A172 (cell line): Measurements from ENCODE around the gene SP140L. TPM values are rescaled to one million over a fixed set of nuclear protein-coding genes. Genes with fewer than 3 reads are reported as not detected.
"Not testable (repeated sequence)": the region's sequence is repeated elsewhere in the genome, so short reads cannot be mapped to it uniquely, and the experiment has no call there.

Experiments
- DNase-seq: peaks from one replicate; pipeline ENCODE4 v3.0.0-alpha.2; 2015; ENCODE audit warnings: low spot score
- total RNA-seq: library from RNA; depleted of rRNA; stranded (reverse); fragments of >200 nt; shearing (Covaris generic); gene quantifications from 2 replicates; pipeline ENCODE4 v1.2.3, GENCODE V29; 2014; rRNA removed

SP140L gene
- total RNA-seq = 10.4 and 13.0 TPM in 2 replicates

GRCh38 chr2:230326453-230327417 is at the start of gene SP140L:
SP140L (plus strand) TSS chr2:230327193; CDS start chr2:230327270, 77 bp downstream.
- peak; percentile 76 for DNase-seq

GRCh38 chr2:230282936-230283335 is 44.1 kb upstream of the SP140L start:
- no peak for DNase-seq

- no peak for DNase-seq
Measured at GRCh38 chr2:230286048-230286447, 40.9 kb upstream of the SP140L start.

- peak; percentile 27 for DNase-seq
Measured at GRCh38 chr2:230289311-230289710, 37.7 kb upstream of the SP140L start.

GRCh38 chr2:230295192-230295591 is 31.8 kb upstream of the SP140L start:
- DNase-seq = no peak

- DNase-seq = no peak
Measured at GRCh38 chr2:230296917-230297316, 30.1 kb upstream of the SP140L start.

GRCh38 chr2:230299618-230300017 is 27.4 kb upstream of the SP140L start:
- DNase-seq = no peak

- DNase-seq = no peak
Measured at GRCh38 chr2:230305416-230306275, 21.3 kb upstream of the SP140L start.

GRCh38 chr2:230306474-230306873 is 20.5 kb upstream of the SP140L start:
- DNase-seq = no peak

GRCh38 chr2:230307485-230307884 is 19.5 kb upstream of the SP140L start:
- no peak for DNase-seq

- no peak for DNase-seq
Measured at GRCh38 chr2:230308402-230309000, 18.5 kb upstream of the SP140L start.

GRCh38 chr2:230310792-230311191 is 16.2 kb upstream of the SP140L start:
- not testable (repeated sequence) for DNase-seq

- not testable (repeated sequence) for DNase-seq
Measured at GRCh38 chr2:230311634-230312033, 15.4 kb upstream of the SP140L start.

GRCh38 chr2:230312638-230313037 is 14.4 kb upstream of the SP140L start:
- peak; percentile 81 for DNase-seq

- no peak for DNase-seq
Measured at GRCh38 chr2:230317366-230317765, 9.6 kb upstream of the SP140L start.

GRCh38 chr2:230318190-230319121 is 8.5 kb upstream of the SP140L start:
- DNase-seq = no peak

GRCh38 chr2:230319211-230319862 is 7.7 kb upstream of the SP140L start:
- DNase-seq = no peak

- no peak for DNase-seq
Measured at GRCh38 chr2:230321031-230321430, 6.0 kb upstream of the SP140L start.

- DNase-seq = no peak
Measured at GRCh38 chr2:230322561-230323384, 4.2 kb upstream of the SP140L start.
